Inferior parietal cortex (tissue), 1 donor: ENCODE results near the gene ZNF468.
A peak's percentile ranks its signal among the peaks of the same experiment; 100 is the strongest.
"Not testable (repeated sequence)": the region's sequence is repeated elsewhere in the genome, so short reads cannot be mapped to it uniquely, and the experiment has no call there.

Source experiments
- DNase-seq: peaks from one replicate; pipeline ENCODE4 v3.0.0-alpha.2; 2016; ENCODE audit errors: extremely low spot score

The ZNF468 gene

DNA sequence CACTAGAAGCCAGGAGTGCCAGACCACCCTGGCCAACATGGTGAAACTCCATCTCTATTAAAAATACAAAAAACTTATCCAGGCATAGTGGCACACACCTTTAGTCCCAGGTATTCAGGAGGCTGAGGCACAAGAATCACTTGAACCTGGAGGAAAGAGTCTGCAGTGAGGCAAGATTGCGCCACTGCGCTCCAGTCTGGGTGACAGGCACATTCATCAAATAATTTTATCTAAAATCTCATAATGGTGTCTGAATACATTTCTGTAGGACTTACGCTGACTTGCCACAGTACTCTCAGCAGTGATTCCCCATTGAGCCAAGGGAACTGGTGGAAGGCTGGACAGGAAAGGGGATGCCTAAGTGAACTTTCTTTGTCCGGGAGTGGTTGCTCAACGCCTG, 31.7 kb downstream of the ZNF468 start:
- no peak for DNase-seq

DNA sequence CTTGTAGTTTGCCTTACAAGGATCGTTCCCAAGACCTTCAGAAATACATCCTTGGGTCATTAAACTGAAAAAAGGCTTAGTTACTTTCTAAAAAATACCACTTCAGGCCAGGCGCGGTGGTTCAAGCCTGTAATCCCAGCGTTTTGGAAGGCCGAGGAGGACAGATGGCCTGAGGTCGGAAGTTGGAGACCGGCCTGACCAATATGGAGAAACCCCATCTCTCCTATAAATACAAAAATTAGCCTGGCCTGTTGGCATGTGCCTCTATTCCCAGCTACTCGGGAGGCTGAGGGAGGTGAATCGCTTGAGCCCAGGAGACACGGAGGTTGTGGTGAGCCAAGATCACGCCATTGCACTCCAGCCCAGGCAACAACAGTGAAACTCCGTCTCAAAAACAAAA, 33.7 kb downstream of the ZNF468 start:
- no peak for DNase-seq

- DNase-seq: peak; percentile 40
These were observed 36.0 kb downstream of the ZNF468 start, which contains the start of gene ZNF28 for GRCh38 chr19:52821204-52821960. TSS of gene ZNF28 (minus strand) at chr19:52821633. CDS start at chr19:52817958, 3,675 bp downstream.

- peak; percentile 4 for DNase-seq
These were observed 36.8 kb downstream of the ZNF468 start for GRCh38 chr19:52820472-52821203.

DNA sequence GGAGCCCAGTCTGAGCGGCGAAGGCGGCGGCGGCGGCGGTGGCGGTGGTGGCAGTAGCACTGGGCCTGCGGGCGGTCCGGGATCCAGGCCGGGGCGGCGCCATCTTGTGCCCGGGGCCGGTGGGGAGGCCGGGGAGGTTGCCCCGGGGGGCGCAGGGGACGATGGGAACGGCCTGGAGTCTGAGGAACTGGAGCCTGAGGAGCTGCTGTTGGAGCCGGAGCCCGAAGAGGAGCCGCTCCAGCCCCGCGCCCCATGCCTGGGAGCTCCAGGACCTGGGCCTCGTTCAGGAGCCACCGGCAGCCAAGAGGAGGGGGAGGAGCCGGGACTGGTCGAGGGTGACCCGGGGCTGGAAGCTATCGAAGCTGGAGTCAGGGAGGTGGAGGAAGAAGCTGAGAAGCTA, 47.6 kb downstream of the ZNF468 start:
- DNase-seq: no peak

DNA sequence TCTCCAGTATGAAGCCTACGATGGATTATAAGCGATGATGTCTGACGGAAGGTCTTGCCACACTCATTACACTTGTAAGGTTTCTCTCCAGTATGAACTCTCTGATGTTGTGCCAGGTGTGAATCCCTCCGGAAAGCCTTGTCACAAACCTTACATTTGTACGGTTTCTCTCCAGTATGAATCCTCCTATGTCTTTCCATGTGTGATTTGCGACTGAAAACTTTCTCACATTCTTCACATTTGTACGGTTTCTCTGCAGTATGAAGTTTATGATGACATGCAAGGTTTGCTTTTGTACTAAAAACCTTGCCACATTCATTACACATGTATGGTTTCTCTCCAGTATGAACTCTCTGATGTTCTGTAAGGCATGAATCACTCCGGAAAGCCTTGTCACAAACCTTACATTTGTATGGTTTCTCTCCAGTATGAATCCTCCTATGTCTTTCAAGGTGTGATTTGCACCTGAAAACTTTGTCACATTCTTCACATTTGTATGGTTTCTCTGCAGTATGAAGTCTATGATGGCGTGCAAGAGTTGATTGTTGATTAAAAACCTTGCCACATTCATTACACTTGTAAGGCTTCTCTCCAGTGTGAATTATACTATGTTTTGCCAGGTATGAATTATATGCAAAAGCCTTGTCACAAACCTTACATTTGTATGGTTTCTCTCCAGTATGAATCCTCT, 57.3 kb downstream of the ZNF468 start:
- not testable (repeated sequence) for DNase-seq

DNA sequence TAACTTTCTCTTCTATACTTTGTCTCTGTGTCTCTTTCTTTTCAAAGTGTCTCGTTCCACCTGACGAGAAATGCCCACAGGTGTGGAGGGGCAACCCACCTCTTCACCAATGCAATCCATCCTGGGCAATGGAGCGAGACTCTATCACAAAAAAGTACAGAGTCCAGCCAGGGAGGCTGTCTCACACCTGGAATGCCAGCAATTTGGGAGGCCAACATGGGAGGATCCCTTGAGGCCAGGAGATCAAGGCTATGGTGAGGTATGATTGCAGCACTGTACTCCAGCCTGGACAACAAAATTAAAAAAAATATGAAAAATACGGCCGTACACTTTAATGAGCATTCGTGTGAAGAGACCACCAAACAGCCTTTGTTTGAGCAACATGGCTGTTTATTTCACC, 68.0 kb downstream of the ZNF468 start:
- no peak for DNase-seq
